22Rv1 (cell line): ENCODE results near the gene TIMP1.

Source experiments
- H3K27ac ChIP-seq: fragments of 450-650 bp; 2 replicates; pipeline ENCODE4 v1.5.1; 2017
- CTCF ChIP-seq: fragments of 450-650 bp; IDR thresholded peaks from 2 replicates; pipeline ENCODE4 v1.5.1; 2017; ENCODE audit warnings: mild to moderate bottlenecking
- ZFX ChIP-seq: fragments of 450-650 bp; IDR thresholded peaks from 2 replicates; pipeline ENCODE4 v1.6.1; 2017; ENCODE audit warnings: antibody characterized with exemption, borderline replicate concordance

TIMP1 gene

GRCh38 chrX:47608130-47608810 is 26.0 kb downstream of the TIMP1 start:
- TF ChIP-seq CTCF (no peak), ZFX (no peak)
- no peak overlapping the region for H3K27ac ChIP-seq

- no peak for TF ChIP-seq ZFX
- no peak for TF ChIP-seq CTCF
Observed at GRCh38 chrX:47610511-47610910, 28.3 kb downstream of the TIMP1 start.

GRCh38 chrX:47611489-47611888 is 29.3 kb downstream of the TIMP1 start:
- no peak for TF ChIP-seq ZFX
- TF ChIP-seq CTCF: no peak
- H3K27ac ChIP-seq: no peak overlapping the region

More at GRCh38 chrX:47610511-47610910, 28.3 kb downstream of the TIMP1 start:
- no peak overlapping the region for H3K27ac ChIP-seq

GRCh38 chrX:47611926-47612325 is 29.7 kb downstream of the TIMP1 start:
- no peak overlapping the region for H3K27ac ChIP-seq
- no peak for TF ChIP-seq CTCF
- no peak for TF ChIP-seq ZFX

- H3K27ac ChIP-seq: no peak overlapping the region
- no peak for TF ChIP-seq ZFX
- no peak for TF ChIP-seq CTCF
Observed at GRCh38 chrX:47612418-47612817, 30.2 kb downstream of the TIMP1 start.

GRCh38 chrX:47613082-47613481 is 30.8 kb downstream of the TIMP1 start:
- TF ChIP-seq CTCF (no peak), ZFX (no peak)
- H3K27ac ChIP-seq: no peak overlapping the region

GRCh38 chrX:47614618-47615017 is 32.4 kb downstream of the TIMP1 start:
- H3K27ac ChIP-seq: no peak overlapping the region
- TF ChIP-seq CTCF (no peak), ZFX (no peak)
